AG09319 (cell line): Measurements from ENCODE around the gene MTPN.

Source experiments
- DNase-seq: peaks from one replicate; pipeline ENCODE4 v3.0.0-alpha.2; 2010; ENCODE audit warnings: low read depth; ENCODE audit errors: extremely low read depth
- TF ChIP-seq, protein P1 (sequence below): IDR thresholded peaks from 2 replicates; pipeline ENCODE4 v1.5.1; 2011; ENCODE audit warnings: low read depth, mild to moderate bottlenecking, inconsistent platforms, low read length, moderate library complexity

MTPN gene

DNA sequence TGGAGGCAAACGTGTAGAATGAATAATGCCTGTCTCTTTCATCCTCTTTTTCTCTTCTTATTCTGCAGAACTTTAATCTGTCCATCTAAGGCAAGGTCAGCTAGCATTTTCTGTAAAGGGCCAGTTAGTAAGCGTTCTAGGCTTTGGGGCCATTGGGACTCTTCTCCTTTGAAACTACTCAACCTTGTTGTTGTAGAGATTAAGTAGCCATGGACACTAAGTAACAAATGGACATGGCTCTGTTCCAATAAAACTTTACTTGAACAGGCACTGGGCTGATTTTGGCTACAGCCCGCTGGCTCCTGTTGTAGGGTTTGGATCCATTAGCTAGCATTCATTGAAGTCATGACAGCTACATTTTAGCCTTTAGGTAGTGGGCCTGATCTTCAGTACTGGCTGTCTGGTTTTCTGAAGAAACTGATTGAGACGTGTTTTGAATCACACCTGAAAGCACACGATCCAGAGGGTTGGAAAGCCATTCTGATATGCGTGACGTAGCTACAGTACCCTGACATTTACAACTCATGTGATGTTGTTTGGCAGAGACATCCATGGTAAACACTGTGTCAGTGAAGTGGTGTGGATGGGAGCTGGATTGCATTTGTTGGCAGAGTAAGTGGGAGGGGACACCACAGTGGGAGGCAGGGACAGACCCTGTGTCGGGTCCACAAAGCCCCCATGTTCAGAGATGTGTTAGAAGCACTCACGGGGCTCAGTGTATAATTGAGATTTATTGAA, 92.5 kb downstream of the MTPN start:
- TF ChIP-seq, protein P1, sequence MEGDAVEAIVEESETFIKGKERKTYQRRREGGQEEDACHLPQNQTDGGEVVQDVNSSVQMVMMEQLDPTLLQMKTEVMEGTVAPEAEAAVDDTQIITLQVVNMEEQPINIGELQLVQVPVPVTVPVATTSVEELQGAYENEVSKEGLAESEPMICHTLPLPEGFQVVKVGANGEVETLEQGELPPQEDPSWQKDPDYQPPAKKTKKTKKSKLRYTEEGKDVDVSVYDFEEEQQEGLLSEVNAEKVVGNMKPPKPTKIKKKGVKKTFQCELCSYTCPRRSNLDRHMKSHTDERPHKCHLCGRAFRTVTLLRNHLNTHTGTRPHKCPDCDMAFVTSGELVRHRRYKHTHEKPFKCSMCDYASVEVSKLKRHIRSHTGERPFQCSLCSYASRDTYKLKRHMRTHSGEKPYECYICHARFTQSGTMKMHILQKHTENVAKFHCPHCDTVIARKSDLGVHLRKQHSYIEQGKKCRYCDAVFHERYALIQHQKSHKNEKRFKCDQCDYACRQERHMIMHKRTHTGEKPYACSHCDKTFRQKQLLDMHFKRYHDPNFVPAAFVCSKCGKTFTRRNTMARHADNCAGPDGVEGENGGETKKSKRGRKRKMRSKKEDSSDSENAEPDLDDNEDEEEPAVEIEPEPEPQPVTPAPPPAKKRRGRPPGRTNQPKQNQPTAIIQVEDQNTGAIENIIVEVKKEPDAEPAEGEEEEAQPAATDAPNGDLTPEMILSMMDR, result no peak
- DNase-seq, result no peak

DNA sequence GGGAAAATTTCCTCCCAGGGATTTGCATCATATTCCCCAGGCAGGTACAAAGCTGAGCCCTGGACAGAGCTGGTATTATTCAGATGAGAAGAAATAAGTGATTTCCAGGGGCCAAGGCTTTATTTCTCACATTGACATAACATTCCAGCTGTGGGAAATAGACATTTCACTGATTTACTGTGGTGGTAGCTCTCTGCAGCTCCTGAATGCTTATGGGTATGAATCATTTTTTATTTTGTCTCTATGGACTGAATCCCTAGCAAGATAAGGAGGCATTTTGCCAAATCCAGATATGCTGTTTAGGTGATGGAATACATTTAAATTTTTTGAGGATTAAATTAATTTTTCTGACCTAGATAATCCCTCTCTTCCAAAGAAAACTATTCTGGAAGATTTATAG, 97.9 kb downstream of the MTPN start:
- DNase-seq, result no peak
- TF ChIP-seq, protein P1, result no peak

GRCh38 chr7:135878284-135878683, 98.9 kb downstream of the MTPN start:
- DNase-seq, result no peak
- TF ChIP-seq, protein P1, result no peak

- no peak for DNase-seq
Observed at GRCh38 chr7:135877805-135878204, 99.4 kb downstream of the MTPN start.

More at GRCh38 chr7:135877805-135878204, 99.4 kb downstream of the MTPN start:
- TF ChIP-seq, protein P1, result no peak
